Upper lobe of left lung (tissue), 4 donors: ENCODE measurements around the gene TMEM39A.

Source experiments
- EP300 ChIP-seq, 4 donors: sonication (generic); formaldehyde crosslinking; IDR thresholded peaks; one replicate each; pipeline ENCODE4 v1.5.1; 2017; ENCODE audit warnings: antibody characterized with exemption in 4 of 4, control low read depth in 2 of 4
- POLR2A ChIP-seq, 4 donors: fragments of 450-650 bp; IDR thresholded peaks; one replicate each; pipeline ENCODE4 v1.5.1; 2016 to 2017; ENCODE audit warnings: antibody characterized with exemption in 4 of 4, mild to moderate bottlenecking in 2 of 4
- POLR2AphosphoS5 ChIP-seq, 2 donors: sonication (generic); formaldehyde crosslinking; IDR thresholded peaks; one replicate each; pipeline ENCODE4 v1.5.1; 2017; ENCODE audit warnings: antibody characterized with exemption in 2 of 2
- TF ChIP-seq, protein P1 (sequence below), 6 experiments: fragments of 450-650 bp in 4 of 6; fragments of 200-600 bp in 2 of 6; sonication (generic) in 2 of 6; IDR thresholded peaks; one replicate each; pipeline ENCODE4 v1.5.1; 2016 to 2019; ENCODE audit warnings: antibody characterized with exemption in 6 of 6

GRCh38 chr3:119416873-119417272, 46.5 kb downstream of the TMEM39A start:
- TF ChIP-seq, protein P1, sequence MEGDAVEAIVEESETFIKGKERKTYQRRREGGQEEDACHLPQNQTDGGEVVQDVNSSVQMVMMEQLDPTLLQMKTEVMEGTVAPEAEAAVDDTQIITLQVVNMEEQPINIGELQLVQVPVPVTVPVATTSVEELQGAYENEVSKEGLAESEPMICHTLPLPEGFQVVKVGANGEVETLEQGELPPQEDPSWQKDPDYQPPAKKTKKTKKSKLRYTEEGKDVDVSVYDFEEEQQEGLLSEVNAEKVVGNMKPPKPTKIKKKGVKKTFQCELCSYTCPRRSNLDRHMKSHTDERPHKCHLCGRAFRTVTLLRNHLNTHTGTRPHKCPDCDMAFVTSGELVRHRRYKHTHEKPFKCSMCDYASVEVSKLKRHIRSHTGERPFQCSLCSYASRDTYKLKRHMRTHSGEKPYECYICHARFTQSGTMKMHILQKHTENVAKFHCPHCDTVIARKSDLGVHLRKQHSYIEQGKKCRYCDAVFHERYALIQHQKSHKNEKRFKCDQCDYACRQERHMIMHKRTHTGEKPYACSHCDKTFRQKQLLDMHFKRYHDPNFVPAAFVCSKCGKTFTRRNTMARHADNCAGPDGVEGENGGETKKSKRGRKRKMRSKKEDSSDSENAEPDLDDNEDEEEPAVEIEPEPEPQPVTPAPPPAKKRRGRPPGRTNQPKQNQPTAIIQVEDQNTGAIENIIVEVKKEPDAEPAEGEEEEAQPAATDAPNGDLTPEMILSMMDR (IDR thresholded peaks at IDR 0.05): no peak
- TF ChIP-seq EP300 (IDR thresholded peaks at IDR 0.05) (no peak), POLR2A (IDR thresholded peaks at IDR 0.05) (no peak), POLR2AphosphoS5 (IDR thresholded peaks at IDR 0.05) (no peak)
